Large intestine (tissue), 3 donors: ENCODE results near the gene TNFRSF14. TPM values are rescaled to one million over a fixed set of nuclear protein-coding genes. Genes with fewer than 3 reads are reported as not detected.

Source experiments
- DNase-seq, 2 donors: peaks; one replicate each; pipeline versions ENCODE4 v3.0.0 to v3.0.0-alpha.2; 2013
- H3K27ac ChIP-seq: one replicate; pipeline ENCODE4 v1.5.1; 2013; ENCODE audit warnings: low read length
- H3K27me3 ChIP-seq: 2 replicates; pipeline ENCODE4 v1.6.1; 2013; ENCODE audit warnings: low read length; ENCODE audit not compliant: control insufficient read depth, insufficient read depth
- H3K36me3 ChIP-seq: 2 replicates; pipeline ENCODE4 v1.6.1; 2013; ENCODE audit warnings: low read length; ENCODE audit not compliant: control insufficient read depth, insufficient read depth
- H3K4me1 ChIP-seq: one replicate; pipeline ENCODE4 v1.6.1; 2013; ENCODE audit warnings: low read length; ENCODE audit not compliant: control insufficient read depth, insufficient read depth
- H3K4me3 ChIP-seq: one replicate; pipeline ENCODE4 v1.5.1; 2013; ENCODE audit warnings: low read length
- H3K9me3 ChIP-seq: one replicate; pipeline ENCODE4 v1.6.1; 2013; ENCODE audit warnings: mild to moderate bottlenecking, low read depth, low read length, moderate library complexity; ENCODE audit not compliant: control insufficient read depth
- WGBS: methylation state at CpG from one replicate; pipeline ENCODE4 v1.1.5; 2013; ENCODE audit warnings: low lambda C conversion rate; ENCODE audit not compliant: insufficient coverage; 5-methylcytosine and 5-hydroxymethylcytosine counted together
- polyA plus RNA-seq: library from polyadenylated mRNA; unstranded; fragments of 120-200 nt; gene quantifications from one replicate; pipeline ENCODE4 v1.2.1, GENCODE V29; 2013

Gene TNFRSF14
- polyA plus RNA-seq, 1 donor = 318 TPM

DNA sequence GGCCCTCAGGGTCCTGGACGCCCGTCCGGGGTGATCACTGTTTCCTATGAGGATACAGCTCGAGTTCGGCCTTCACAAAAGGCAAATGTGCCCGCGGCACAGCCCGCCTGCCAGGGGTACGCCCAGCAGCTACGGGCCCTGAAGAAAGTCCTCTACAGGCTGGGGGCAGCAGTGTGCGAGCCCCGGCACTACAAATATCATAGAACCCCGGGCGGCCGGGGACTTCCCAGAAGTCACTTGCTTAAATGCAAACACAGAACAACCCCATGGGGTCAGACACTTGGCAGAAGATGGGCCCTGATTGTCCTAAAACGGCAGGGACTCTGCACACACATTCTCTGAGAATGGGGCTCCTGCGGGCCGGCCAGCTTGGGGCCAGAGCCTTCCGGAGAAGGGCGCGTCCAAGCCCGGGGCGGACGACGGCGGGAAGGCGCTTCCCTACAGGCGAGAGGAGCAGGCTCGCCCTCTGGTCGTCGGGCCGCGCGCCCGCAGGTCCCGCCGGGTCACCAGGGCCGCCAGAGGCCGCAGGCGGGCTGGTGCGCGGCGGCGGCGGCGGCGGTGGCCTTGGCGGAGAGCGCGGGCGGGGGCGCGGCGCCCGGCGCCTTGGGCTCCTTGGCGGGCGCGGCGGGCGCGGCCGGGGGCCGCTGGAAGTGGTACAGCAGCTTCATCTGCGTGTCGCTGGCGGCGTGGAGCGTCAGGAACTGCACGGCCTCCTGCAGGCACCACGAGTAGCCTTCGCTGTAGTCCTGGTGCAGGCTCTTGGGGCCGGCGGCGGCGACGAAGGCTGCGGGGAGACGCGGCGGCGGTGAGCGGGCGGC is 27.0 kb upstream of the TNFRSF14 start:
- H3K27me3 ChIP-seq = peaks cover 62% of the 10 kb centered on the region
- WGBS = no CpG with 5 or more reads among the region's 84 CpGs
- peaks cover 47% of the 10 kb centered on the region for H3K4me1 ChIP-seq
- H3K4me3 ChIP-seq = no peak overlapping the region
- peak in 1 of 2 donors; percentile 53 for DNase-seq
- no peak overlapping the region for H3K27ac ChIP-seq
- no peaks in the 10 kb centered on the region for H3K36me3 ChIP-seq
- H3K9me3 ChIP-seq = peaks cover 6% of the 10 kb centered on the region

DNA sequence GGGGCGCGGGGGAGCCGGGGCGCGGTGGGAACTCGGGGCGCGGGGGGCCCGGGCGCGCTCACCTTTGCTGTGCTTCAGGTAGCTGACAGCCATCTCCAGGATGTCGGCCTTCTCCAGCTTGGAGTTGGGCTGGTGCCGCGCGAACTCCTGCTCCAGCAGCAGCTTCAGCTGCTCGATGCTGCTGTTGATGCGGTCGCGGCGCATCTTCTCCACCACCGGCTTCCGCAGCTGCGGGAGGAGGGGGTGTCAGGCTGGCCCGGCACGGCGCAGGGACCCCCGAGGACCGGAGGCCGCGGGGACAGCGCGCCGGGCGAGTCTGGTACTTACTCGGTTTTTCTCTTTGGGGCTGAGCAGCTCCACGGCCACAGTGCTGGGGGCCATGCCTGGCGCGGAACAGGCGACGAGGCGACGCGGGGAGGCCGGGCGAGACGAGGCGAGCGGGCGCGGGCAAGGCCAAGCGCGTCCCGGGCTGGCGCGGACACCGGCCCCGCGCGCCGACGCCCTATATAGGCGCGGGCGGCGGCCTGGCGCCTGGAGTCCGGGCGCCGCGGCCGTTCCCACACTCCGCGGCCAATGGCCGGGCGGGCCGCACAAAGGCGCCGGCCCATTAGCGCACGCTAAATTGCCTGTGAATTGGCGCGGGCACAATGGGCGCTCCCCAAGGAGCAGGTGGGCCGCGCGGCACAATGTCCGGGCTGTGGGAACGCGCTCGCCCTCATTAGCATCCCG is 26.2 kb upstream of the TNFRSF14 start, which contains the start of gene HES5:
Gene HES5 (minus strand): TSS at position 480 of the 729 bp plus-strand sequence. CDS start 99 bp downstream, at position 381.
- peak in 1 of 2 donors; percentile 32 for DNase-seq
- H3K4me1 ChIP-seq = peaks cover 46% of the 10 kb centered on the region
- no peak within 1 kb of the TSS for H3K27ac ChIP-seq
- no CpG with 5 or more reads among the region's 91 CpGs for WGBS
- no peaks in the 10 kb centered on the region for H3K36me3 ChIP-seq
- no peak within 1 kb of the TSS for H3K4me3 ChIP-seq
- H3K9me3 ChIP-seq = peaks cover 6% of the 10 kb centered on the region
- H3K27me3 ChIP-seq = peaks cover 70% of the 10 kb centered on the region

- Histone ChIP-seq H3K36me3 (no peaks in the 10 kb centered on the region), H3K9me3 (peaks cover 8% of the 10 kb centered on the region), H3K4me1 (peaks cover 44% of the 10 kb centered on the region), H3K27ac (no peak overlapping the region), H3K4me3 (no peak overlapping the region), H3K27me3 (peaks cover 77% of the 10 kb centered on the region)
- DNase-seq = peak in 1 of 2 donors; percentile 28
- no CpG with 5 or more reads among the region's 30 CpGs for WGBS
Observed at GRCh38 chr1:2530513-2531361, 25.4 kb upstream of the TNFRSF14 start.

- Histone ChIP-seq H3K9me3 (peaks cover 11% of the 10 kb centered on the region), H3K4me1 (peaks cover 34% of the 10 kb centered on the region), H3K27ac (no peak overlapping the region), H3K4me3 (no peak overlapping the region), H3K27me3 (peaks cover 86% of the 10 kb centered on the region), H3K36me3 (no peaks in the 10 kb centered on the region)
- no peak for DNase-seq
- WGBS = no CpG with 5 or more reads among the region's 23 CpGs
Observed at GRCh38 chr1:2532485-2533160, 23.5 kb upstream of the TNFRSF14 start.

GRCh38 chr1:2533365-2533764 is 22.8 kb upstream of the TNFRSF14 start:
- H3K27me3 ChIP-seq = peaks cover 81% of the 10 kb centered on the region

DNA sequence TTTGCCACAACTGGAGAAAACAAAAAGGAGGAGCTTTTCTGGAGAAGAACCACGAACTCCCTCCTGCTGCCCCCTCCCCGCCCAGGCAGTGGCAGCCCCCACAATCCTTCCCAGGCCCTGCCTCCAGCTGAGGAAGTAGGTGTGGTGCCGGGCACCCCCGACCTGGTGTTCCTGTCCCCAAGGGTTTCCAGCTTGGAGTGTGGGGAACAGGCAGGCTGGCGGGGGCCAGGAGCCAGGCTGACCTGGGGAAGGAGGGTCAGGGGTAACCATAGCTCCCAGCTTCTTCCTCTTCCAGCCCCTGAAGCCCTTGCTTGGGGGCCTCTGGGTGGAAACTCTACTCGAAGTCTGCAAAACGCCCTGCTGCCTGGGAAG is 21.9 kb upstream of the TNFRSF14 start:
- Histone ChIP-seq H3K4me3 (no peak overlapping the region), H3K27me3 (peaks cover 76% of the 10 kb centered on the region), H3K4me1 (peaks cover 21% of the 10 kb centered on the region), H3K9me3 (peaks cover 11% of the 10 kb centered on the region), H3K36me3 (no peaks in the 10 kb centered on the region), H3K27ac (no peak overlapping the region)
- DNase-seq = no peak
- no CpG with 5 or more reads among the region's 7 CpGs for WGBS

More at GRCh38 chr1:2533365-2533764, 22.8 kb upstream of the TNFRSF14 start:
- H3K27ac ChIP-seq = no peak overlapping the region
- H3K9me3 ChIP-seq = peaks cover 11% of the 10 kb centered on the region
- no CpG with 5 or more reads among the region's 11 CpGs for WGBS
- DNase-seq = no peak
- H3K4me3 ChIP-seq = no peak overlapping the region
- H3K36me3 ChIP-seq = no peaks in the 10 kb centered on the region
- peaks cover 30% of the 10 kb centered on the region for H3K4me1 ChIP-seq

DNA sequence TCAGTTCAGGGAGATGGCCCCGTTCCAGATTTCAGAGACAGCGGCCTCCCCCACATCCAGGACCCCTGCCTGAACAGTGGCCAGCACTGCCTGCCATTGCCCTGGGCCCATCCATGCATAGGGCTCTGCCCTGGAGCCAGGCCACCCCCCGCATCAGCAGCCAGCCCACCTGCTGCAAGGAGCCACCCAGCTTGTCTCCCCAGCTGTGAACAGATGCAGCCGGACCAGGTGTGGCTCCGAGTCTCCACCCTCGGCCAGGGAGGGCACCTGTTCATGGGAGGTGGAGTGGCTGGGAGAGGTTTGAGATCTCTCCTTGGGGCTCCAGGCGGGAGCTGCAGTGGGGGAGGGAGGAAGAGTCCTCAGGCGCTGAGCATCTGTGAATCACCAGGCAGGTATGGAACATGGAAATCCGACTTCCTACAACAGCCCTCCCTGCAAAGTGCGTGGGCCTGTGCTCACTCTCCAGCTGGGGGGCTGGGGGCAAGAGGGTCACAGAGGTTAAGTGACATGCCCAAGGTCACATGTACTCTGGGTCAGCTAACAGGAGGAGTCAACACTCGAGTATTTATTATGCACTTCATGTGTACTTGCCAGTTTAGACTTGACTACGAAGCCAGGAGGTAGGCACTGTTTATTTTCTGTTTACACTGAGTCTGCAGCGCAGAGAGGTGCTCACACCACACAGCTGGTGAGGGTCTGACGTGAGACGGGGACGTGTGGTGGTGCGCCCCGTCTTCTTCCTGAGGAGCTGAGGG is 21.3 kb upstream of the TNFRSF14 start:
- peaks cover 73% of the 10 kb centered on the region for H3K27me3 ChIP-seq
- no peaks in the 10 kb centered on the region for H3K36me3 ChIP-seq
- peak; percentile 52 to 64 for DNase-seq
- no peak overlapping the region for H3K27ac ChIP-seq
- peaks cover 11% of the 10 kb centered on the region for H3K9me3 ChIP-seq
- WGBS = no CpG with 5 or more reads among the region's 18 CpGs
- peaks cover 19% of the 10 kb centered on the region for H3K4me1 ChIP-seq
- no peak overlapping the region for H3K4me3 ChIP-seq

GRCh38 chr1:2535455-2535854 is 20.7 kb upstream of the TNFRSF14 start:
- DNase-seq = no peak
- H3K27ac ChIP-seq = no peak overlapping the region
- H3K4me1 ChIP-seq = peaks cover 15% of the 10 kb centered on the region
- H3K4me3 ChIP-seq = no peak overlapping the region
- no peaks in the 10 kb centered on the region for H3K36me3 ChIP-seq
- H3K27me3 ChIP-seq = peaks cover 72% of the 10 kb centered on the region
- no CpG with 5 or more reads among the region's 27 CpGs for WGBS
- peaks cover 11% of the 10 kb centered on the region for H3K9me3 ChIP-seq

- no CpG with 5 or more reads among the region's 9 CpGs for WGBS
- Histone ChIP-seq H3K4me3 (no peak overlapping the region), H3K27ac (no peak overlapping the region), H3K9me3 (peaks cover 8% of the 10 kb centered on the region), H3K36me3 (no peaks in the 10 kb centered on the region), H3K27me3 (peaks cover 69% of the 10 kb centered on the region), H3K4me1 (peaks cover 10% of the 10 kb centered on the region)
- DNase-seq = no peak
Observed at GRCh38 chr1:2535981-2536380, 20.2 kb upstream of the TNFRSF14 start.
